K562 (cell line): Measurements from ENCODE around the gene ZNF598. TPM values are rescaled to one million over a fixed set of nuclear protein-coding genes. Genes with fewer than 3 reads are reported as not detected.
A peak's percentile ranks its signal among the peaks of the same experiment; 100 is the strongest.

Experiments
- CBX3 ChIP-seq, 2 experiments: IDR thresholded peaks; 1 replicate in 1 of 2; 2 replicates in 1 of 2; pipeline ENCODE4 v1.6.1; 2012; ENCODE audit warnings: inconsistent platforms in 2 of 2, low read length in 2 of 2, borderline replicate concordance in 1 of 2, control low read depth in 1 of 2
- CHD1 ChIP-seq: fragments of 200-600 bp; sonication (generic); IDR thresholded peaks from one replicate; pipeline ENCODE4 v1.6.1; 2012; ENCODE audit warnings: mild to moderate bottlenecking, moderate library complexity, low read length, inconsistent platforms
- CLOCK ChIP-seq: fragments of 250-450 bp; sonication (Bioruptor Pico); IDR thresholded peaks from 2 replicates; pipeline ENCODE4 v1.4.0; 2020; ENCODE audit warnings: mild to moderate bottlenecking, moderate library complexity, borderline replicate concordance
- DACH1 ChIP-seq: fragments of 450-650 bp; IDR thresholded peaks from 2 replicates; pipeline ENCODE4 v1.6.1; 2018; ENCODE audit not compliant: partially characterized antibody
- E4F1 ChIP-seq: fragments of 250-450 bp; sonication (Bioruptor Pico); IDR thresholded peaks from 2 replicates; pipeline ENCODE4 v1.5.0; 2021; ENCODE audit warnings: mild to moderate bottlenecking, borderline replicate concordance
- HMGN3 ChIP-seq: IDR thresholded peaks from 2 replicates; pipeline ENCODE4 v1.6.1; 2011; ENCODE audit warnings: borderline replicate concordance, low read depth, mild to moderate bottlenecking, mixed read lengths, low read length; ENCODE audit not compliant: insufficient read length; ENCODE audit errors: extremely low read depth
- MTA3 ChIP-seq: fragments of 450-650 bp; formaldehyde crosslinking; IDR thresholded peaks from 2 replicates; pipeline ENCODE4 v1.6.1; 2017; ENCODE audit warnings: mild to moderate bottlenecking, borderline replicate concordance
- NR2F6 ChIP-seq: fragments of 450-650 bp; formaldehyde crosslinking; IDR thresholded peaks from 2 replicates; pipeline ENCODE4 v1.4.0; 2020; ENCODE audit warnings: mild to moderate bottlenecking
- NR4A1 ChIP-seq, 2 experiments: fragments of 250-450 bp in 1 of 2; fragments of 450-650 bp in 1 of 2; sonication (Bioruptor Pico) in 1 of 2; IDR thresholded peaks; 2 replicates each; pipeline versions ENCODE4 v1.4.0 to v1.6.1; 2016 to 2020; ENCODE audit warnings: mild to moderate bottlenecking in 2 of 2, missing compliant biosample characterization in 1 of 2, missing genetic modification characterization in 1 of 2, moderate library complexity in 1 of 2
- RAD21 ChIP-seq, 2 experiments: fragments of 250-450 bp in 1 of 2; fragments of 450-650 bp in 1 of 2; sonication (Bioruptor Pico) in 1 of 2; formaldehyde crosslinking in 1 of 2; IDR thresholded peaks in 1 of 2; conservative IDR thresholded peaks in 1 of 2; 2 replicates each; pipeline versions ENCODE4 v1.4.0 to v1.8.0; 2020 to 2022; ENCODE audit warnings: mild to moderate bottlenecking in 2 of 2, moderate library complexity in 1 of 2
- RBM34 ChIP-seq: fragments of 200-400 bp; formaldehyde crosslinking; IDR thresholded peaks from 2 replicates; pipeline ENCODE4 v1.6.1; 2018; ENCODE audit warnings: low read length, borderline replicate concordance; ENCODE audit not compliant: insufficient read depth
- SAFB ChIP-seq: fragments of 200-400 bp; formaldehyde crosslinking; IDR thresholded peaks from 2 replicates; pipeline ENCODE4 v1.6.1; 2017; ENCODE audit warnings: low read depth, low read length, borderline replicate concordance
- SIN3B ChIP-seq: fragments of 450-650 bp; IDR thresholded peaks from 2 replicates; pipeline ENCODE4 v1.6.1; 2017; ENCODE audit warnings: low read depth, mild to moderate bottlenecking, moderate library complexity
- SNAPC5 ChIP-seq: fragments of 250-450 bp; sonication (Bioruptor Pico); IDR thresholded peaks from 2 replicates; pipeline ENCODE4 v1.8.0; 2021; ENCODE audit warnings: moderate library complexity, mild to moderate bottlenecking, inconsistent platforms
- SREBF2 ChIP-seq: sonication (generic); formaldehyde crosslinking; IDR thresholded peaks from 2 replicates; pipeline ENCODE4 v1.4.0; 2020; ENCODE audit warnings: mild to moderate bottlenecking, missing genetic modification reagents
- SUPT5H ChIP-seq: fragments of 450-650 bp; IDR thresholded peaks from 2 replicates; pipeline ENCODE4 v1.6.1; 2016
- TCF3 ChIP-seq: sonication (generic); formaldehyde crosslinking; IDR thresholded peaks from 2 replicates; pipeline ENCODE4 v1.4.0; 2020; ENCODE audit warnings: mild to moderate bottlenecking, missing genetic modification reagents
- ZNF395 ChIP-seq: fragments of 200-800 bp; sonication (Bioruptor generic); IDR thresholded peaks from 2 replicates; pipeline ENCODE4 v1.6.1; 2017; ENCODE audit warnings: missing genetic modification characterization, missing compliant biosample characterization
- ZNF57 ChIP-seq: fragments of 450-650 bp; formaldehyde crosslinking; IDR thresholded peaks from 2 replicates; pipeline ENCODE4 v1.4.0; 2020; ENCODE audit warnings: mild to moderate bottlenecking, moderate library complexity
- ZNF695 ChIP-seq: fragments of 450-650 bp; formaldehyde crosslinking; IDR thresholded peaks from 2 replicates; pipeline ENCODE4 v1.4.0; 2020; ENCODE audit warnings: mild to moderate bottlenecking, moderate library complexity
- ZSCAN29 ChIP-seq: fragments of 450-650 bp; IDR thresholded peaks from 2 replicates; pipeline ENCODE4 v1.6.1; 2017
- polyA plus RNA-seq, 8 experiments: library from polyadenylated mRNA; depleted of rRNA in 4 of 8; stranded (reverse) in 5 of 8; unstranded in 3 of 8; fragments of >200 nt; fragmentation: Nextera tagmentation in 2 of 8; fragmentation: Illumina TruSeq in 1 of 8; extraction: Ambion mirVana in 2 of 8; extraction: Trizol in 1 of 8; gene quantifications; 2 replicates each; pipeline versions ENCODE4 v1.2.1 to v1.2.3, GENCODE V29; 2011 to 2014; ENCODE audit warnings: inconsistent platforms in 1 of 8, missing spikeins in 1 of 8
- total RNA-seq, 7 experiments: library from RNA; depleted of rRNA in 6 of 7; stranded (reverse); fragments of >200 nt in 6 of 7; fragmentation: Illumina TruSeq in 2 of 7; extraction: Trizol in 2 of 7; gene quantifications; 2 replicates each; pipeline versions ENCODE4 v1.2.1 to v1.2.3, GENCODE V29; 2011 to 2021; ENCODE audit warnings: low replicate concordance in 1 of 7

ZNF598 gene
- total and polyA plus RNA-seq, 9 of the 15 experiments (the other 6 are each of a cell fraction or from before 2014, with no cell fraction given) = 0.11 to 115 (median 29.6) TPM

- TF ChIP-seq ZNF57 (CRISPR knock-in tag) (no peak), ZNF395 (CRISPR knock-in tag) (no peak), RBM34 (no peak), HMGN3 (peak; percentile 75), NR2F6 (no peak), SUPT5H (peak; percentile 85), DACH1 (peak; percentile 15), CLOCK (CRISPR knock-in tag) (no peak), E4F1 (CRISPR knock-in tag) (no peak), SAFB (no peak), SIN3B (peak; percentile 44; the same call in 1 of the 2 replicates), ZNF695 (CRISPR knock-in tag) (no peak), MTA3 (0 out of 2 replicates have a peak, but pooled peaks have one; percentile 61), SNAPC5 (CRISPR knock-in tag) (no peak), SREBF2 (CRISPR knock-in tag) (no peak), CBX3 (IDR thresholded peaks at IDR 0.05; ENCODE audit: borderline replicate concordance in 1 of 2, low read length in 2 of 2) (no peak), CHD1 (no peak), RAD21 (CRISPR knock-in tag; conservative IDR thresholded peaks at IDR 0.05 in 1 of 2, IDR thresholded peaks at IDR 0.05 in 1 of 2) (peak; percentile 26 to 51; a peak in 3 of 4 replicates), ZSCAN29 (no peak), TCF3 (CRISPR knock-in tag) (peak; percentile 44; the same call in 1 of the 2 replicates), NR4A1 (CRISPR knock-in tag; IDR thresholded peaks at IDR 0.05) (peak; percentile 10; the same call in 1 of the 2 replicates), NR4A1 (tag; IDR thresholded peaks at IDR 0.05) (no peak)
Measured at GRCh38 chr16:1959269-1960039, 50.2 kb downstream of the ZNF598 start, which contains the start of gene NDUFB10 (continued).
